GM19328 (cell line): ENCODE results near the gene ATAD1.
"Not testable (repeated sequence)": the region's sequence is repeated elsewhere in the genome, so short reads cannot be mapped to it uniquely, and the experiment has no call there.

ENCODE experiments used
- ATAC-seq: cut with Tn5 transposase; IDR thresholded peaks from one replicate; pipeline ENCODE4 v1.9.1; 2021; ENCODE audit warnings: mild to moderate bottlenecking, moderate library complexity; ENCODE audit not compliant: unreplicated experiment

The ATAD1 gene, protein sequence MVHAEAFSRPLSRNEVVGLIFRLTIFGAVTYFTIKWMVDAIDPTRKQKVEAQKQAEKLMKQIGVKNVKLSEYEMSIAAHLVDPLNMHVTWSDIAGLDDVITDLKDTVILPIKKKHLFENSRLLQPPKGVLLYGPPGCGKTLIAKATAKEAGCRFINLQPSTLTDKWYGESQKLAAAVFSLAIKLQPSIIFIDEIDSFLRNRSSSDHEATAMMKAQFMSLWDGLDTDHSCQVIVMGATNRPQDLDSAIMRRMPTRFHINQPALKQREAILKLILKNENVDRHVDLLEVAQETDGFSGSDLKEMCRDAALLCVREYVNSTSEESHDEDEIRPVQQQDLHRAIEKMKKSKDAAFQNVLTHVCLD

DNA sequence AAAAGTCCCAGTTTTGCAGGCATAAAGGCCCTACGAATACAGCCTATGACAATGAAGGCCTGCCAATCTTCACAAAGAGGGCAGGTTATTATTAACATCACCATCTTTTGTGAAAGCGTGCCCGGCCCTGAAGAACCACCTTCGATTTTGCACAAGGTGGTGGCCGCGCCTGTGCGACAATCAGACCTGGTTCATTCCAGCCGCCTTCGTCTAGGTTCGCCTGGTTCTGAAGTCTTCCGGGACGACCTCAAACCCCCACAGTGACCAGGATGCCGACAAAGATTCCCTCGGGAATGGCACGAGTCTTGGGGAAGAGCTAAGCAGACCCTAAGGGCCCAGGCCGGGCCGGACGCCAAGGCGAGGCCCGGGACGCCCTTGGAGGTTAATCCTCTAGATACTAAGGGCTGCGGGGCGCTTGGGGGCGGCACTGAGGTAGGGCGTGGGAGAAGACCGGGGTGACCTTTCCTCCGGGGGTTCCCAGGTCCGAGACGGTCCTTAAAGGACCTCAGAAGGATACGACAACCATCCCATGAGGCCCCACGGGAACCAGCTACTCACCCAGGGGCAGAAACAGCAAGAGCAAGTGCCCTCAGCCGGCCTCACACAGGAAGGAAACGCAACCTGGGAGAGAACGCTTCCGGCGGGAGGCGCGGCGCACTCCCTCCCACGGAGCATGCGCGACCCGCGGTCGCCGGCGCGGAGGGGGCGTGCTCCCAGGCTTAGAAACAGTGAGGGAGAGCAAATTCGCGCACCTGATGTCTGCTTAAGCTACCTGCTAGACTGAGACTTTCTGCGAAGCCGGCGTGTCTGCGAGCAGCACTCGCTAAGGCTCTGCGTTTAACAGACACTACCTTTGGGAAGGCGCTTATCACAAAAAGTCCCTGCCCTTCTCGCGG lies at the start of gene ATAD1:
Gene ATAD1, minus strand, starts transcription at position 618 of the 896 bp plus-strand sequence. CDS start 3,627 bp downstream, outside the sequence.
- peak; percentile 82 for ATAC-seq

DNA sequence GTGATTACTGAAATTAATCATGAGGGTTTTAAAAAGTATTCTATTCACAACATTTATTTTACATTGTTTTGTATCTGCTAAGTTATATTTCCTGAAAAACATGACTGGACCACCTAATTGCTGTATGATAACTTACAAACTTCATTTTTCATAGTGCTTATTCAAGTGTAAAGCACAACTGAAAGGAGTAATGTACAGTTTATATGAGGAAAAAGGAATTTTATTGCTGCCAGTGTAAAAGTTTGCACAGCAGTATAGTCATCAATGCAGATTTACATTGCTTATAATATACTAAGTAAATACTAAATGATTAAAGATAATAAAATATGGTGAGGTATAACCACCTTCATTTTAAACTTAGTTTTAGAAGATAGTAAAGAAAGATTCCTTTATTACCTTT lies 49.4 kb upstream of the ATAD1 start:
- ATAC-seq: no peak

DNA sequence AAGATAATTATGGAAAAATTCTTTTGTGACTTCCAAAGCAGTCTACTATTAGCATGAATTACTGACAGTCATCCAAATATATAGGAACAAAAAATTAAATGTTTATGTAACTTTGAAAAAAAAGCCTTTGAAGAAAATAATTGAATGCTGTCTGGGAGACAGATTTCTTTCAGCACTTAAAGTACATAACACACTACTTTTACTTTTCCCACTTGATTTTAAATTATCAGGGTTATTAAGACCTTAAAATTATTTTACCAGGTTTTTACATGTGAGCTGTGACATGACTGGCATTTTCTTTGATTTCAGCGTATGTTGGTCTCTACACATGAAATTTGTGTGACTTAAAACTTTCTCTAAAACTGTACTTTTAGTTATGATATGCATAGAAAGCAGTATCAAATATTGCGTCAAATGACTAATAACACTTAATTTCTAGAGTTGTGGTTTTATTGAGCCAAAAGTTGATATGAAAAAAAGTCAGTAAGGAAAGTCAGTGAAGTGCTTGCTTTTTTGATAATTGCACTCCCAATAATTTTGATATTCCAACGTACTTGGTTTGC lies 48.5 kb upstream of the ATAD1 start:
- ATAC-seq: no peak

DNA sequence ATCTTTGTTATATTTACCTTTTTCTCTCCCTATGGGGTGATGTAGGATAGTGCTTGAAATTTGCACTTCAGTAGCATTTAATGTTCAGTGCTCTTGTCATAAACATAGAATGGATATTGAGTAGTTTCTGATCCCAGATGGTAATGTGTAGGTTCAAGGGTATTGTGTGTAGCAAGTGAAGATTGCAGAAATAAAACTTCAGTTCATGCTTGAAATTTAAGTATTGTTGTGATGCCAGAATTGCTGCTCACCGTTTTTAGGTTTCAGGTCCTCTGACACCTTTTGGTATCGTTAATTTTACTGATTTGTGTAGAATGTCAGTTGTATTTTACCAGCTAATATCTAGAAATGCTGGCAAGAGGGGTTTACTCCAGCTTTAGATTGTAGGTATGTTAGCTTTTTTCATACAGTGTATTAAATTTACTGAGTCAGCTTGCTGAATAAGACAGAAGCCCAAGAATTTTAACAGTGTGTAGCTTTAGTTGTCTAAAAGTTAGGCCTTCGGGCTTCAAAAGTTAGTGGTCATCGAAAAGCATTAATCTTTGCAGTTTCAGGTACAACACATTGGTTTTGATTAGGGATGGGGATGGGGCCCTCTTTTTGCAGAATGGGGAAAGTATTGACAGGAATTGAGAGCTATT lies 47.3 kb upstream of the ATAD1 start:
- ATAC-seq: no peak

DNA sequence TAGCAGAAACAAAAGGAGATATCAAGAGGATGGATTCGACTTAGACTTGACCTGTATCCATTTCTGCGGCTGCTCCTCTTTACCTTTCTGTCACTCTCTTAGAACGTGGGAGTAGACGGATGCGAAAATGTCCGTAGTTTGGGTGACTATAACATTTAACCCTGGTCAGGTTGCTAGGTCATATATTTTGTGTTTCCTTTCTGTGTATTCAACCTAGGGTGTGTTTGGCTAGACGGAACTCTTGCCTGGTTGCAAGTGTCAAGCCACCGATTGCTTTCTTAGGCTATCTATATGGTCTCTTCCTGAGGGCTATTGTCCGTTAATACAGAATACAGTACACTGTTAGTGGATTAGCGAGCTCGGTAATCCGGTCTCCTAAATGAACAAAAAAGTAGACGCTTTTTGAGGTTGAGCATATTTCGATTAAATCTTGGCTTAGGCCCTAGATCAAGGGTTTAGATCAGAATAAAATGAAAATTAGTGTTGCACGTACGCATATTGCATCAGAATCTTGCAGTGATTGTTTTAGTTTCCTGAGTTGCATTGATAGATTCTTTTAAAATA lies 46.6 kb upstream of the ATAD1 start:
- ATAC-seq: no peak

DNA sequence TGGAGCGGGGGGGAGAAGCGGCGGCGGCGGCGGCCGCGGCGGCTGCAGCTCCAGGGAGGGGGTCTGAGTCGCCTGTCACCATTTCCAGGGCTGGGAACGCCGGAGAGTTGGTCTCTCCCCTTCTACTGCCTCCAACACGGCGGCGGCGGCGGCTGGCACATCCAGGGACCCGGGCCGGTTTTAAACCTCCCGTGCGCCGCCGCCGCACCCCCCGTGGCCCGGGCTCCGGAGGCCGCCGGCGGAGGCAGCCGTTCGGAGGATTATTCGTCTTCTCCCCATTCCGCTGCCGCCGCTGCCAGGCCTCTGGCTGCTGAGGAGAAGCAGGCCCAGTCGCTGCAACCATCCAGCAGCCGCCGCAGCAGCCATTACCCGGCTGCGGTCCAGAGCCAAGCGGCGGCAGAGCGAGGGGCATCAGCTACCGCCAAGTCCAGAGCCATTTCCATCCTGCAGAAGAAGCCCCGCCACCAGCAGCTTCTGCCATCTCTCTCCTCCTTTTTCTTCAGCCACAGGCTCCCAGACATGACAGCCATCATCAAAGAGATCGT lies 46.0 kb upstream of the ATAD1 start:
- ATAC-seq: not testable (repeated sequence)

DNA sequence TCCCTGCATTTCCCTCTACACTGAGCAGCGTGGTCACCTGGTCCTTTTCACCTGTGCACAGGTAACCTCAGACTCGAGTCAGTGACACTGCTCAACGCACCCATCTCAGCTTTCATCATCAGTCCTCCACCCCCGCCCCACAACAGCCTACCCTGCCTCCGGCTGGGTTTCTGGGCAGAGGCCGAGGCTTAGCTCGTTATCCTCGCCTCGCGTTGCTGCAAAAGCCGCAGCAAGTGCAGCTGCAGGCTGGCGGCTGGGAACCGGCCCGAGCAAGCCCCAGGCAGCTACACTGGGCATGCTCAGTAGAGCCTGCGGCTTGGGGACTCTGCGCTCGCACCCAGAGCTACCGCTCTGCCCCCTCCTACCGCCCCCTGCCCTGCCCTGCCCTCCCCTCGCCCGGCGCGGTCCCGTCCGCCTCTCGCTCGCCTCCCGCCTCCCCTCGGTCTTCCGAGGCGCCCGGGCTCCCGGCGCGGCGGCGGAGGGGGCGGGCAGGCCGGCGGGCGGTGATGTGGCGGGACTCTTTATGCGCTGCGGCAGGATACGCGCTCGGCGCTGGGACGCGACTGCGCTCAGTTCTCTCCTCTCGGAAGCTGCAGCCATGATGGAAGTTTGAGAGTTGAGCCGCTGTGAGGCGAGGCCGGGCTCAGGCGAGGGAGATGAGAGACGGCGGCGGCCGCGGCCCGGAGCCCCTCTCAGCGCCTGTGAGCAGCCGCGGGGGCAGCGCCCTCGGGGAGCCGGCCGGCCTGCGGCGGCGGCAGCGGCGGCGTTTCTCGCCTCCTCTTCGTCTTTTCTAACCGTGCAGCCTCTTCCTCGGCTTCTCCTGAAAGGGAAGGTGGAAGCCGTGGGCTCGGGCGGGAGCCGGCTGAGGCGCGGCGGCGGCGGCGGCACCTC lies 45.3 kb upstream of the ATAD1 start, which contains the start of the genes KLLN and PTEN:
Gene KLLN, minus strand, starts transcription at position 481 of the 891 bp plus-strand sequence. CDS start 1,046 bp downstream, outside the sequence.
Gene PTEN, plus strand, starts transcription at position 573 of the 891 bp plus-strand sequence. CDS start 845 bp downstream, outside the sequence.
- ATAC-seq: peak; percentile 36

DNA sequence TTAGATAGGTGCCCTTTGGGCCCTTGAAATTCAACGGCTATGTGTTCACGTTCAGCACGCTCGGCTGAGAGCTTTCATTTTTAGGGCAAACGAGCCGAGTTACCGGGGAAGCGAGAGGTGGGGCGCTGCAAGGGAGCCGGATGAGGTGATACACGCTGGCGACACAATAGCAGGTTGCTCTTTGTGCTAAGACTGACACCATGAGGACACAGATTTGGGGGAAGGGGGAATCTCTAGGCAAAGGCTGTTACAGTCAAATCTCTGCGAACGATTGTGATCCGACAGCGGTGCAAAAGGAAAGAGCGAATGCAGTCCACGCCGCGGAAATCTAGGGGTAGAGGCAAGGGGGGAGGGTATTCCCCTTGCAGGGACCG lies 44.6 kb upstream of the ATAD1 start:
- ATAC-seq: peak; percentile 5

DNA sequence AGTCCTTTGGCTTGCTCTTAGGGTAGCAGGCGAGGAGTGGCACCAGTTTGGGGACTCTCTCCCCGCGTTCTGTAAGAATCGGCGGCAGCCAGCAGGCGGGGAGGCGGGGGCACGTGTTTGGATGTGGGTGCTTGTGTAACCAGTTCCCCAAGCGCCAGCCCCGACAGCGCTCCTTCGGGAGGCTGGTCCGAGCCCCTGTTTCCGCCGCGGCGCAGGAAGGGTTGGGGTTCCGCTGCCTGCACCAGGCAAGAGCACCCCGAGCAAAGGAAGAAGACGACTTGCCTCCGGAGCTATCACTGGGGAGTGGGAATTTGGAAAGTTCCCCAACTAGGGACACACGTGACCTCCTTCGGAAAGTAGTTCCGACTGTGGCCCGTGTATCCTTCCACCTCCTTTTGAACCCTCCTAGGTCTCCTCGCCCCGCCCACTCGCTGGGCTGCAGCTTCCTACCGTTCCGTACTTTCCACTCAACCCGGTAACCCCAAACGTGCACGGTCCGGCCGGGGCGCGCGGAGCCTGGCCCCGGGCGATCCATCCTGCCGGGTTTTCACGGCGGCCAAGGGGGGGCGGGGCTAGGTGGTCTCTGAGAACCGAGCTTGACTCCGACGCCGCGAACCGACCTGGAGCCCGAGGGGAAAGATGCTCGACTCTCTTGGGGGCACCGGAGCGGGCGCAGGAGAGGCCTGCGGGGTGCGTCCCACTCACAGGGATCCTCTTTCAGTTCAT lies 44.1 kb upstream of the ATAD1 start:
- ATAC-seq: peak; percentile 49

DNA sequence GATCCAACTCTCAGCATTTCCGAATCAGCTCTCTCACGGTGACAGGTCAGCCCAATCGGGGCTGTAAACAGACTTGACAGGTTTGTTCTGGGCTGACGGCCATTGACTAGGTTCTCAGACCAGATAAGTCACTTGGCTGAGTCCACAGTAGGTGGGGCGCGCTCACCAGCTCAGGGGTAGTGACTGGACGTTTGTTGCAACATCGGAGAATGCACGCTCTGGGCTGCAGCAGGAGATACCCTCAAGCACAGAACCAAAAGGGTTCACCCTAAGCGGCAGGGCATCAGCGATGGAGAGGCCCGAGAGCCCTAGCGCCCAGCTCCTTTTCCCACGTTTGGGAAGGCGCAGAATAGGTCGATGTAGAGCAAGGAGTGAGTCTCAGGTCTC lies 43.5 kb upstream of the ATAD1 start:
- ATAC-seq: no peak

DNA sequence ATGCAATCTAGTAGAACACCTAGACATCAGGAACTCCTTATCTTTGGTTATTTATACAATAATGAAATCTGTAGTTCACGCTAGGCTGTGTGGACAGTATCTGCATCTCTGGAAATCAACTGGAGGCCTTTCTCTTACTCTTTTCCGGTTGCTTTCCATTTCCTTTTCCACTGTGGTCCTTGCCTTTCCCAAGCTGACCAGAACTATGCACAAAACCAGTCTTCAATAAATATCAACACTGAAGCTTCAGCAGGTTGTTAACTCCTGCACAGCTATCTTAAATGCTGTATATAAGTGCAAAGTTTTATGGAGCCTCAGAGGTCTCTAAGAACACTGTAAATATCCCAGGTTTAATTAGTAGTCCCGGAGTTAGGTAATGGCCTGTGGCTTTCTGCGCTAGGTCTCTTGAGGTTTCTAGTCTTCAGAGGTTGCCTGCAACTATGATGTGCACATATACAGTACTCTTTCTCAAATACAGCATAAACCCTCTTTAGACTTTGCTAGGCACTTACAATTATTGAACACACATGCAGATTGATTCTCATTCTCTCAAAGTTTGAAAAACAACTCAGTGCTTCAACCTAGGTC lies 42.9 kb upstream of the ATAD1 start:
- ATAC-seq: no peak

DNA sequence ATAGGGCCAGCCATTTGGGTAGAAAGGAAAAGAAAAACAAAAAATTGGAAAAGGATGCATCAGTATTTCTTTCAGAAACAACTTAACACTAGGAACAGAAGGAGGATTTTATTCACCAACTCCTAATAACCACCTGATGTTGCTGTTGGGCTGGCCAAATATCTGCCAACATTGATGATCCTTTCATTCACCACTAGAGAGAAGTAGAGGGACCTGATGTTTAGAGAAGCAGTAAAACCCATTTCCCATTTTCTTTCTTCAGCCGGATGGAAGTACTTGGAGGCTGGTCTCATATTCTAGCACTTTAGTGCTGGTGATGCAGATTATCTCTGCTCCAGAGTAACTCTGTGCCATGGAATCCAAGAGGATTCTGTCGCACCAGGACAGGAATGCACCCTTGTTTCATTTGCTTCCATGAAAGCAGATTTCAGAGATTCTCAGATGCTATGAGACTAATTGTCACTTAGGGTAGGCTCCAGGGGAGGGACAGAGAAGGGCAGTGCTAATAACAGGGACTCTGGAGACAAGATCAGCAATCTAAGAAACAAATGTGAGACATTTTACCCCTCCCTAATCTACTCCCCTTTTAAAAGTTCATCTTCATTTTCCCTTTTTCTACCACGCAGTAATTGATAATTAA lies 42.2 kb upstream of the ATAD1 start:
- no peak for ATAC-seq

DNA sequence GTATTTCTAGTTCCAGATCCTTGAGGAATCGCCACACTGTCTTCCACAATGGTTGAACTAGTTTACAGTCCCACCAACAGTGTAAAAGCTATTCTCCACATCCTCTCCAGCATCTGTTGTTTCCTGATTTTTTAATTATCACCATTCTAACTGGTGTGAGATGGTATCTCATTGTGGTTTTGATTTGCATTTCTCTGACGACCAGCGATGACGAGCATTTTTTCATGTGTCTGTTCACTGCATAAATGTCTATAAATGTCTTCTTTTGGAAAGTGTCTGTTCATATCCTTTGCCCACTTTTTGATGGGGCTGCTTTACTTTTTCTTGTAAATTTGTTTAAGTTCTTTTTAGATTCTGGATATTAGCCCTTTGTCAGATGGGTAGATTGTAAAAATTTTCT lies 37.6 kb upstream of the ATAD1 start:
- not testable (repeated sequence) for ATAC-seq

DNA sequence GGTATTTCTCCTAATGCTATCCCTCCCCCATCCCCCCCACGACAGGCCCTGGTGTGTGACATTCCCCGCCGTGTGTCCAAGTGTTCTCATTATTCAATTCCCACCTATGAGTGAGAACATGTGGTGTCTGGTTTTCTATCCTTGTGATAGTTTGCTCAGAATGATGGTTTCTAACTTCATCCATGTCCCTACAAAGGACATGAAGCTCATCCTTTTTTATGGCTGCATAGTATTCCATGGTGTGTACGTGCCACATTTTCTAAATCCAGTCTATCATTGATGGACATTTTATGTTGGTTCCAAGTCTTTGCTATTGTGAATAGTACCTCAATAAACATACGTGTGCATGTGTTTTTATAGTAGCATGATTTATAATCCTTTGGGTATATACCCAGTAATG lies 37.2 kb upstream of the ATAD1 start:
- ATAC-seq: not testable (repeated sequence)

DNA sequence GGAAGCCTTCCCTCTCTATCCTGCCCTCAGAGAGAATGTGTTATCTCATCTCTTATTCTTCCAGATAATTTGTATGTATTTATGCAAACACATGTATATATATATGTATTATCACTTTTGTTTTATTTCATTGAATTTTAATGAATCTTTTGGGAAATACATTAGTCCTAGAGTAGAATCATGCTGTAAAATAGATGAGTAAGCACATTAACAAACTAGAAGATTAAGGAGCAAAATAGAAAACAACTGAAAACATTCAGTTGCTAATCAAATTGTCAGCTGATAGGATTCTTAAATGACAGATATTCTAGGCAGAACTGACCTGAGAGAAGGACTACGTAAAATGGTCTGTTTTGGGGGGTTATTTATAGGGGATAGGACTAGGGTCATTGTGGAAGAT lies 34.1 kb upstream of the ATAD1 start:
- no peak for ATAC-seq

DNA sequence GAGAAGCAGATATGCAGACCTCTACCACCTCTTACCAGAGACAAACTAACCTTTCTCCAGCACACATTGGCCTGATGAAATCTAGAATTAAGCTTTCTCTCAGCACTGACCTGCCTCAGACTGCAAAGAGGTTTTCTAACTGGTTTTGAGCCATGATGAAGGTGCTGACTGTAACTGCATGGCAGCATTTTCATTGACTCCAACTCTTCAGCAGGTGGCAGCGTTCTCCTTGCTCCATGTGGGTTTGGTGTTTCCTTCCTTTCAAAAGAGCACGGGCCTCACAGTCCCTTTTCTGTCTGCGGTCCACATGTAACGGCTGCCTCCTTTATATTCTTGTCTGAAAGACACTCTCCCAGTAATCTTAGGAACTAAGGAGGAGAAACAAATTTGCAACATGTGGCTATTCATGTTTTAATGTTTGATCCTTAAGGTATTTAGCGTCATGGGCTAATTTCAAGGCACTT lies 32.7 kb upstream of the ATAD1 start:
- ATAC-seq: no peak

DNA sequence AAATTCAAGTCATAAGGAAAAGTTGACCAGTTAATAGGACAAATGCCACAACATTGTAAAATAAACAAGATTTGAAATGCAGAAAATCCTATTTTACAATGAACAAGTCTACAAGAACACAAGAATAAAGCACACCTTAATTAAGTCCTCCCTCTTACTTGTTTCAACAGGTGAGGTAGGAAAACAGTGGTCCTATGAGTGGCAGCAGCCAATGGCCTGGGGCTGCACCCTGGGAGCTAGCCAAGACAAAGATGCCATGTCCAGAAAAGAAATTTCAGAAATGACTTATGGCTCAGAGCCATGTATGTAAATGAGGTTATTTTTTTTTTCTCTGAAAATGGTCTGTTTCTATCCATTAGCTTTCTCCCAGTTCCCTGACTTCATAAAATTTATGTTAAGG lies 31.0 kb upstream of the ATAD1 start:
- ATAC-seq: no peak

DNA sequence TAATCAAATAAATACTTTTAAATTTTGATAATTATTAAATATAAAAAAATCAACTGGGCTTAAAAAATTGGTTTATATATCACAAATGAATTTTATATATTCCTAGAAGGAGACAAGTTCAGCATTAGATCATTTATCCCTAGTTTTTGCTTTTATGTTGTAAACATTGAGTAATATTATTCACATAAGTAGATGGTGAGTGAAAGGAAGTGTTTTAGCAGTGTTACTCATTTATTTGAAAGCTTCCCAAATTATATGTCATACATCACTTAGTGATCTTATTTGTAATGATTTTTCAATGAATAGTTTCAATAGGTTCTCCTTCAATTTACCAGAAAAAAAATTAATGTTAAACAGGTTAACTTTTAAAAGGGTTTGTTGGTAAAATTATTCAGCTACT lies 29.5 kb upstream of the ATAD1 start:
- no peak for ATAC-seq
